Smooth muscle cell (in vitro differentiated cells): Measurements from ENCODE around the gene ATP1B2. TPM values are rescaled to one million over a fixed set of nuclear protein-coding genes. Genes with fewer than 3 reads are reported as not detected.

Source experiments
- DNase-seq: peaks from one replicate; lab custom pipeline; 2025; ENCODE audit not compliant: unreplicated experiment; lab: John Stamatoyannopoulos, UW
- H2AFZ ChIP-seq: fragments of 200-600 bp; sonication (generic); 2 replicates; pipeline ENCODE4 v1.6.0; 2016; ENCODE audit warnings: antibody characterized with exemption, low read depth, mild to moderate bottlenecking
- H3F3A ChIP-seq: fragments of 200-600 bp; sonication (generic); 2 replicates; pipeline ENCODE4 v1.6.0; 2017; ENCODE audit warnings: antibody characterized with exemption, low read depth
- H3K27ac ChIP-seq: fragments of 200-600 bp; sonication (generic); 2 replicates; pipeline ENCODE4 v1.5.1; 2016; ENCODE audit warnings: low read depth, mild to moderate bottlenecking
- H3K27me3 ChIP-seq: fragments of 200-600 bp; sonication (generic); 2 replicates; pipeline ENCODE4 v1.6.1; 2016; ENCODE audit warnings: low read depth, mild to moderate bottlenecking
- H3K36me3 ChIP-seq: fragments of 200-600 bp; sonication (generic); 2 replicates; pipeline ENCODE4 v1.5.1; 2016; ENCODE audit warnings: low read depth
- H3K4me1 ChIP-seq: fragments of 200-600 bp; sonication (generic); 2 replicates; pipeline ENCODE4 v1.5.1; 2016; ENCODE audit warnings: low read depth
- H3K4me2 ChIP-seq: fragments of 200-600 bp; sonication (generic); 2 replicates; pipeline ENCODE4 v1.6.0; 2016; ENCODE audit warnings: mild to moderate bottlenecking
- H3K4me3 ChIP-seq: fragments of 200-600 bp; sonication (generic); 2 replicates; pipeline ENCODE4 v1.5.1; 2016; ENCODE audit warnings: mild to moderate bottlenecking
- H3K79me2 ChIP-seq: fragments of 200-600 bp; sonication (generic); 2 replicates; pipeline ENCODE4 v1.6.0; 2016; ENCODE audit warnings: low read depth, mild to moderate bottlenecking
- H3K9ac ChIP-seq: fragments of 200-600 bp; sonication (generic); 2 replicates; pipeline ENCODE4 v1.6.0; 2016; ENCODE audit warnings: low read depth
- H3K9me3 ChIP-seq: fragments of 200-600 bp; sonication (generic); replicated peaks from 2 replicates; pipeline ENCODE4 v1.5.1; 2016; ENCODE audit warnings: low read depth
- H4K20me1 ChIP-seq: fragments of 200-600 bp; sonication (generic); 2 replicates; pipeline ENCODE4 v1.6.0; 2016; ENCODE audit warnings: low read depth
- WGBS: methylation state at CpG from one replicate; pipeline ENCODE4 v1.1.7; 2016; ENCODE audit warnings: low lambda C conversion rate; 5-methylcytosine and 5-hydroxymethylcytosine counted together
- polyA plus RNA-seq: library from polyadenylated mRNA; unstranded; fragments of >200 nt; fragmentation: Nextera tagmentation; extraction: Ambion mirVana; gene quantifications from 2 replicates; pipeline ENCODE4 v1.2.1, GENCODE V29; 2016
- total RNA-seq: library from RNA; depleted of rRNA; stranded (reverse); fragments of >200 nt; gene quantifications from 2 replicates; pipeline ENCODE4 v1.2.3, GENCODE V29; 2014
- TF ChIP-seq, protein P1 (sequence below): fragments of 200-600 bp; sonication (generic); IDR thresholded peaks from 2 replicates; pipeline ENCODE4 v1.5.1; 2017; ENCODE audit warnings: borderline replicate concordance, mild to moderate bottlenecking, antibody characterized with exemption; ENCODE audit not compliant: insufficient read depth, poor library complexity, severe bottlenecking

The ATP1B2 gene
- total and polyA plus RNA-seq, 2 experiments from 2014 or later = 0.85 to 4.4 TPM

DNA sequence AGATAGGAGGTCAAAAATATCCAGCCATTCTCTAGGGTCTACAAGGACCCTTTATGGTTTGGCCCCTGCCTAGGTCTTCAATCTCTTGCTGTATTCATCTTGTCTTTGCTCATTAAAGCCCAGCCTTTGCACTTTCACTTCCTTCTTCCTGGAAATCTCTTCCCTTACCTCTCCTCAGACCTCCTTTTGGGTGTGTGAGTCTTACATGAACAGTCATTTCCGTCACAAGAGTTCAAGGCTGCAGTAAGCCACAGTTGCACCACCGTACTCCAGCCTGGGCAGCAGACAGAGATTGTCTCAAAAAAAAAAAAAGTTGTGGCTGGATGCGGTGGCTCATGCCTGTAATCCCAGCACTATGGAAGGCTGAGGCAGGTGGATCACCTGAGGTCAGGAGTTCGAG, 6.0 kb upstream of the ATP1B2 start:
- Histone ChIP-seq H3K4me2 (no peak overlapping the region), H3K9me3 (no peaks in the 10 kb centered on the region), H3F3A (no peaks in the 10 kb centered on the region), H3K79me2 (no peaks in the 10 kb centered on the region), H3K4me3 (no peak overlapping the region), H2AFZ (no peak overlapping the region), H3K4me1 (no peaks in the 10 kb centered on the region), H3K27me3 (no peaks in the 10 kb centered on the region), H4K20me1 (no peaks in the 10 kb centered on the region), H3K9ac (no peak overlapping the region), H3K27ac (no peak overlapping the region), H3K36me3 (no peaks in the 10 kb centered on the region)
- 93% methylated on average over 4 of the region's 4 CpGs for WGBS
- DNase-seq = no peak
- TF ChIP-seq, protein P1, sequence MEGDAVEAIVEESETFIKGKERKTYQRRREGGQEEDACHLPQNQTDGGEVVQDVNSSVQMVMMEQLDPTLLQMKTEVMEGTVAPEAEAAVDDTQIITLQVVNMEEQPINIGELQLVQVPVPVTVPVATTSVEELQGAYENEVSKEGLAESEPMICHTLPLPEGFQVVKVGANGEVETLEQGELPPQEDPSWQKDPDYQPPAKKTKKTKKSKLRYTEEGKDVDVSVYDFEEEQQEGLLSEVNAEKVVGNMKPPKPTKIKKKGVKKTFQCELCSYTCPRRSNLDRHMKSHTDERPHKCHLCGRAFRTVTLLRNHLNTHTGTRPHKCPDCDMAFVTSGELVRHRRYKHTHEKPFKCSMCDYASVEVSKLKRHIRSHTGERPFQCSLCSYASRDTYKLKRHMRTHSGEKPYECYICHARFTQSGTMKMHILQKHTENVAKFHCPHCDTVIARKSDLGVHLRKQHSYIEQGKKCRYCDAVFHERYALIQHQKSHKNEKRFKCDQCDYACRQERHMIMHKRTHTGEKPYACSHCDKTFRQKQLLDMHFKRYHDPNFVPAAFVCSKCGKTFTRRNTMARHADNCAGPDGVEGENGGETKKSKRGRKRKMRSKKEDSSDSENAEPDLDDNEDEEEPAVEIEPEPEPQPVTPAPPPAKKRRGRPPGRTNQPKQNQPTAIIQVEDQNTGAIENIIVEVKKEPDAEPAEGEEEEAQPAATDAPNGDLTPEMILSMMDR = no peak

DNA sequence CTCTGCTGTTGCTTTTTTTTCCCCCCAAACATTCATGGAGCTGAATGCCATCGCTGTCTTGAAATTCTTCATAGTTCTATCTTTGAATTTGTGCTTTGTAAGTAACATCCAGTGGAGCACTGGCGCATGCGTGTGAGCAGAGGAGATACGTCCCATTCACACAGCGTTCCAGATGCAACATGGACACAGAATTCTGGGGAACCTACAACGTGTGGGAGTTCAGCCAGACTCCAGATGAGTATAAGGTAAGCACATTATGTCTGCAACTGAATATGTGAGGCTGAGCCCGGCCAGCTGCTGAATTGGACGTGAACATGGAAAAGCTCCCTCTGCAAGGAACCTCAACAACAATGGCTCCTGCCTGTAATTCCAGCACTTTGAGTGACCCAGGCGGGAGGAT, 4.3 kb upstream of the ATP1B2 start:
- Histone ChIP-seq H3K9me3 (no peaks in the 10 kb centered on the region), H3K79me2 (no peaks in the 10 kb centered on the region), H3K4me2 (no peak overlapping the region), H4K20me1 (no peaks in the 10 kb centered on the region), H3K4me1 (peaks cover 11% of the 10 kb centered on the region), H3K27ac (no peak overlapping the region), H3K4me3 (no peak overlapping the region), H3F3A (no peaks in the 10 kb centered on the region), H2AFZ (no peak overlapping the region), H3K9ac (no peak overlapping the region), H3K36me3 (no peaks in the 10 kb centered on the region), H3K27me3 (peaks cover 6% of the 10 kb centered on the region)
- no peak for DNase-seq
- TF ChIP-seq, protein P1 = no peak
- WGBS = 85% methylated on average over 9 of the region's 9 CpGs

DNA sequence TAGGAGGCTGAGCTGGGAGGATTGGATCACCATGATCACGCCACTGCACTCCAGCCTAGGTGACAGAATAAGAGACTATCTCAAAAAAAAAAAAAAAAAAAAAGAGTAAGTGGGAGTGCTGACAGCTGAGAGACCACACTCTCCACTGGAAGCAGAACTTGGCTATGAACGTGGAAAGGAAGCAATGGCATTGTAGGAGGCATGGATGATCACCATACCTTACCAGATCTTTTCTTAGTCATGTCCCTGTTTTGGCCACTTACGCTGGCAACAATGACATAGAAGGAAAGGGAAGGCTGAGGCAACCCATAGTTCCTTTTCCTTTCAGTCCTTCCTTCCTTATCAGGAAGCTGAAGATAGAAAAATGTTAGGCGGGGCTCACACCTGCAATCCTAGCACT, 3.7 kb upstream of the ATP1B2 start:
- TF ChIP-seq, protein P1 = no peak
- H3K36me3 ChIP-seq = no peaks in the 10 kb centered on the region
- H4K20me1 ChIP-seq = no peaks in the 10 kb centered on the region
- peaks cover 11% of the 10 kb centered on the region for H3K4me1 ChIP-seq
- no peak overlapping the region for H3K4me3 ChIP-seq
- H3F3A ChIP-seq = no peaks in the 10 kb centered on the region
- no peaks in the 10 kb centered on the region for H3K9me3 ChIP-seq
- H3K79me2 ChIP-seq = no peaks in the 10 kb centered on the region
- WGBS = 88% methylated on average over 4 of the region's 4 CpGs
- H3K27me3 ChIP-seq = peaks cover 11% of the 10 kb centered on the region
- H2AFZ ChIP-seq = no peak overlapping the region
- H3K9ac ChIP-seq = no peak overlapping the region
- no peak overlapping the region for H3K27ac ChIP-seq
- no peak for DNase-seq
- H3K4me2 ChIP-seq = no peak overlapping the region

DNA sequence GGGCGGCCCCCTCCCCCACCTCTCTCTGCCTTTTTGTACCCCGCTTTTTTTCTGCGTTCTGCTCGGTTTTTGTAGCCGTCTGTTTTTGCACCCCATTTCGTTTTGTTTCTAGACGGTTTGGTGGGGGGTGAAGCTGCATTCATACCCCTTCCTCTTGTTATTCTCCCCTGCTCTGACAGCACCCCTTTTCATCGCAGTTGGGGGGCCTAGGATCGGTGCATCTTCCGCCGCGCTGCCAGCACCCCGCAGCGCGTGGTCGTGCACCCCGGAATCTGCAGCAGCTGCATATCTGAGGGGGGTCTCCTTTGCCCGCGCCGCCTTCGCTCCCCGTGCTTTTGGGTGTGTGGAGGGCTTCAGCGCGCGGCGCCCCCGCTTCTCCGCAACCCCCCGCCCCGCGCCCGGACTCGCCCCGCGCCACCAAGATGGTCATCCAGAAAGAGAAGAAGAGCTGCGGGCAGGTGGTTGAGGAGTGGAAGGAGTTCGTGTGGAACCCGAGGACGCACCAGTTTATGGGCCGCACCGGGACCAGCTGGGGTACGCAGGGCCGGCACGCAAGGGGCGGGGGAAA, 455 bp downstream of the ATP1B2 start:
- H3K27me3 ChIP-seq = peaks cover 11% of the 10 kb centered on the region

More for the DNA sequence above, 455 bp downstream of the ATP1B2 start:
- 3% methylated on average over 31 of the region's 45 CpGs for WGBS
- Histone ChIP-seq H3K9ac (peak overlapping the region; percentile 47), H3K4me1 (peaks cover 11% of the 10 kb centered on the region), H3K4me3 (peak overlapping the region; percentile 62), H3K27ac (no peak overlapping the region), H3K79me2 (no peaks in the 10 kb centered on the region), H3K4me2 (peak overlapping the region; percentile 98), H4K20me1 (no peaks in the 10 kb centered on the region), H3F3A (no peaks in the 10 kb centered on the region), H3K36me3 (no peaks in the 10 kb centered on the region), H2AFZ (peak overlapping the region; percentile 58), H3K9me3 (no peaks in the 10 kb centered on the region)
- DNase-seq = no peak
- TF ChIP-seq, protein P1 = no peak
